ENCODE data around the gene WFDC10A.
"Not testable (repeated sequence)": the region's sequence is repeated elsewhere in the genome, so short reads cannot be mapped to it uniquely, and the experiment has no call there.

The WFDC10A gene

DNA sequence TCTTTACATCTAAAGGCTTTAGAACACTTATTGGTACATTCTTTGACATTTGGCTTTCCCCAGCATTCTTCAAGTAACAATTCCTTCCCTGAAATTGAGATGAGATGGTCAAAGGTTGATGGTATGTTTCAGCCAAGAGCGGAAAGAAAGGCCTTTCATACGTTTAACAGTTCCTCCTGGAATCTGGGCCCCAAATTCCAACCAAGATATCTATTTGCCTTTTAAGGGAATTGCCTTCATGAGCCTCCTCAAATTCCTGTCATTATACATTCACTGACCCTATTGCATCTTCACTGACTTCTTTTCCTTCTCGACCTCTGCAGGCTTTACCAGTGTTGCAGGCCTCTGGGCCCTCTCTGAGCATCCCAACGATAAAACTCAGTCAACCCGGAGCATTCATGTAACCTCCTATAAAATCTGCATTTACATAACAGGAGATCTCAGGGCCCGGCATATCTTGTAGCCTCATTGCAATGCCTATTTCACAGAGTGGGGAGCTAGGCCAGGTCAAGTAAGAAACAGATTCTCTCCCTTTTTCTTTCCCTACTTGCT, 19.8 kb downstream of the WFDC10A start:
- no peak for DNase-seq

DNA sequence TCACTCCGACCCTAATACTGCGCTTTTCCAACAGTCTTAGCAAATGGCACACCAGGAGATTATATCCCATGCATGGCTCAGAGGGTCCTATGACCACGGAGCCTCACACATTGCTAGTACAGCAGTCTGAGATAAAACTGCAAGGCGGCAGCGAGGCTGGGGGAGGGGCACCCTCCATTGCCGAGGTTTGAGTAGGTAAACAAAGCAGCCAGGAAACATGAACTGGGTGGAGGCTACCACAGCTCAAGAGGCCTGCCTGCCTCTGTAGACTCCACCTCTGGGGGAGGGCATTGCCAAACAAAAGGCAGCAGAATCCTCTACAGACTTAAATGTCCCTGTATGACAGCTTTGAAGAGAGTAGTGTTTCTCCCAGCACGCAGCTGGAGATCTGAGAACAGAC, 22.2 kb downstream of the WFDC10A start:
- DNase-seq = not testable (repeated sequence)

DNA sequence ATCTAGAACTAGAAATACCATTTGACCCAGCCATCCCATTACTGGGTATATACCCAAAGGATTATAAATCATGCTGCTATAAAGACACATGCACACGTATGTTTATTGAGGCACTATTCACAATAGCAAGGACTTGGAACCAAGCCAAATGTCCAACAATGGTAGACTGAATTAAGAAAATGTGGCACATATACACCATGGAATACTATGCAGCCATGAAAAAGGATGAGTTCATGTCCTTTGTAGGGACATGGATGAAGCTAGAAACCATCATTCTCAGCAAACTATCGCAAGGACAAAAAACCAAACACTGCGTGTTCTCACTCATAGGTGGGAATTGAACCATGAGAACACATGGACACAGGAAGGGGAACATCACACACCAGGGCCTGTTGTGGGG, 27.5 kb downstream of the WFDC10A start:
- not testable (repeated sequence) for DNase-seq

DNA sequence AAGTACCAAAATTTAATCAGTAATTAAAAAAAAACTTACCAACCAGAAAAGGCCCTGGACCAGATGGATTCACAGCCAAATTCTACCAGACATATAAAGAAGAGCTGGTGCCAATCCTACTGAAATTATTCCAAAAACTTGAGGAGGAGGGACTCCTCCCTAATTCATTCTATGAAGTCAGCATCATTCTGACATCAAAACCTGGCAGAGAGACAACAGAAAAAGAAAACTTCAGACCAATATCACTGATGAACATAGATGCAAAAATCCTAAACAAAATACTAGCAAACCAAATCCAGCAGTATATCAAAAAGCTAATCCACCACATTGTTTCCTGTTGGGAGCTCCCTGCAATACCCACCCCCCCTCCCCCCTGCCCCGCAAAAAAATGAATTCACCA, 40.6 kb downstream of the WFDC10A start, which contains the start of gene WFDC11:
Gene WFDC11, minus strand, starts transcription at position 101 of the 400 bp plus-strand sequence. CDS start 19,639 bp downstream, outside the sequence.
- DNase-seq = no peak

DNA sequence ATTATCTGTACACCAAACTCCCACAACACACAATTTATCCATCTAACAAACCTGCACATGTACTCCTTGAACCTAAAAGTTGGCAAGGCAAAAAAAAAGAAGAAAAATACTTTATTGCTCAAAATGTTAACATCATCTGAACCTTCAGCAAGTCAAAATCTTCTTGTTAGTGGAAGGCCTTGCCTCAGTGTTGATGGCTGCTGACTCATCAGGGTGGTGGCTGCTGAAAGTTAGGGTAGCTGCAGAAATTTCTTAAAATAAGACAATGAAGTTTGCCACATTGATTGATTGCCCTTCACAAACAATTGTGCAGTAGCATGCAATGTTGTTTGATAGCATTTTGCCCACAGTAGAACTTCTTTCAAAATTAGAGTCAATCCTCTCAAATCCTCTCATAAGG, 43.2 kb downstream of the WFDC10A start:
- no peak for DNase-seq

DNA sequence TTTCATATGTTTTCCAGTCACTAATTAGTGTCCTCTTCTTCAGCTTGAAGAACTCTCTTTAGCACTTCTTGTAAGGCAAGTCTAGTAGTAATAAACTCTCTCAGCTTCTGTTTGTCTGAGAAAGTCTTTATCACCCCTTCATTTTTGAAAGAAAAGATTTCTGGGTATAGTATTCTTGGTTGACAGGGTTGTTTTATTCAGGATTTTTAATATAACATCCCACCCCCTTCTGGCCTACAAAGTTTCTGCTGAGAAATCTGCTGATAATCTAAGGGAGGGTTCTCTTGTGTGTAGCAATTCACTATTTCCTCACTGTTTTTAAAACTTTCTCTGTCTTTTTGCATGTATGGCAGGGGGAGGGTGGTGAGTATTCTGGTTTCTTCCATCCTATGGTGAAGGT, 50.1 kb downstream of the WFDC10A start:
- DNase-seq = no peak
